C4-2B (cell line): ENCODE results near the gene ABHD12B.

ENCODE experiments used
- ZFX ChIP-seq: fragments of 450-650 bp; IDR thresholded peaks from 2 replicates; pipeline ENCODE4 v1.6.1; 2017
- TF ChIP-seq, protein P1 (sequence below): fragments of 450-650 bp; conservative IDR thresholded peaks from 2 replicates; pipeline ENCODE4 v1.5.1; 2017; ENCODE audit warnings: mild to moderate bottlenecking

DNA sequence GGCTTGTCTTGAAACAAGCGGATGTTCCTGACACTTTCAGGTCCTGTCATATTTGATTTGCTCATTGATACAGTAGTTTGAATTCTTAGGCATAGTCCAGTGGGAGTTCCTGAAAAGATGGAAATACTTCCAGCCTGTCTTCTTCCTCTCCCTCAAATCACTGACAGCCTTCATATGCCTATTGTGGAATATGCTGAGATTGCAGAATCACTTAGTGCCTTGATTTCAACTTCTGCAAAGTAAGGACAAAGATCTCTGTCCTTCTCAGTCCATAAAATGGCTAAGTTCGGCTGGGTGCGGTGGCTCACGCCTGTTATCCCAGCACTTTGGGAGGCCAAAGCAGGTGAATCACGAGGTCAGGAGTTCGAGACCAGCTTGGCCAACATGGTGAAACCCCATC, 79.2 kb downstream of the ABHD12B start:
- TF ChIP-seq, protein P1, sequence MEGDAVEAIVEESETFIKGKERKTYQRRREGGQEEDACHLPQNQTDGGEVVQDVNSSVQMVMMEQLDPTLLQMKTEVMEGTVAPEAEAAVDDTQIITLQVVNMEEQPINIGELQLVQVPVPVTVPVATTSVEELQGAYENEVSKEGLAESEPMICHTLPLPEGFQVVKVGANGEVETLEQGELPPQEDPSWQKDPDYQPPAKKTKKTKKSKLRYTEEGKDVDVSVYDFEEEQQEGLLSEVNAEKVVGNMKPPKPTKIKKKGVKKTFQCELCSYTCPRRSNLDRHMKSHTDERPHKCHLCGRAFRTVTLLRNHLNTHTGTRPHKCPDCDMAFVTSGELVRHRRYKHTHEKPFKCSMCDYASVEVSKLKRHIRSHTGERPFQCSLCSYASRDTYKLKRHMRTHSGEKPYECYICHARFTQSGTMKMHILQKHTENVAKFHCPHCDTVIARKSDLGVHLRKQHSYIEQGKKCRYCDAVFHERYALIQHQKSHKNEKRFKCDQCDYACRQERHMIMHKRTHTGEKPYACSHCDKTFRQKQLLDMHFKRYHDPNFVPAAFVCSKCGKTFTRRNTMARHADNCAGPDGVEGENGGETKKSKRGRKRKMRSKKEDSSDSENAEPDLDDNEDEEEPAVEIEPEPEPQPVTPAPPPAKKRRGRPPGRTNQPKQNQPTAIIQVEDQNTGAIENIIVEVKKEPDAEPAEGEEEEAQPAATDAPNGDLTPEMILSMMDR, result no peak
- no peak for TF ChIP-seq ZFX
